ENCODE measurements around the gene TCHHL1. TPM values are rescaled to one million over a fixed set of nuclear protein-coding genes. Genes with fewer than 3 reads are reported as not detected.

TCHHL1 gene
- total RNA-seq, 1 experiment from 2014 or later = not detected

- no peak overlapping the region for H3K27ac Mint-ChIP-seq
- peaks cover 50% of the 10 kb centered on the region for H3K9me3 Mint-ChIP-seq
- H3K36me3 Mint-ChIP-seq = 0 out of 2 replicates have a peak, but pooled peaks cover 6% of the 10 kb centered on the region
- TF ChIP-seq CDX4 (CRISPR knock-in tag; IDR thresholded peaks at IDR 0.05; ENCODE audit: borderline replicate concordance) (no peak), CREM (CRISPR knock-in tag; IDR thresholded peaks at IDR 0.05) (no peak), HMGXB4 (CRISPR knock-in tag; IDR thresholded peaks at IDR 0.05) (no peak), ZNF232 (CRISPR knock-in tag; IDR thresholded peaks at IDR 0.05) (no peak), RORB (CRISPR knock-in tag; IDR thresholded peaks at IDR 0.05) (no peak), NR3C1 (CRISPR knock-in tag; conservative IDR thresholded peaks at IDR 0.05; ENCODE audit: low read depth) (no peak), ZNF416 (CRISPR knock-in tag; IDR thresholded peaks at IDR 0.05) (no peak)
- POLR2A ChIA-PET = no interaction called here
- H3K4me3 Mint-ChIP-seq = no peak overlapping the region
- no peaks in the 10 kb centered on the region for H3K4me1 Mint-ChIP-seq
- no peak for DNase-seq (ENCODE audit: low spot score)
- CTCF ChIA-PET = no interaction called here
- no peak for ATAC-seq
- H3K27me3 Mint-ChIP-seq (ENCODE audit: low read depth) = peaks cover 20% of the 10 kb centered on the region
Observed at GRCh38 chr1:152078831-152079441, 9.9 kb downstream of the TCHHL1 start.

- H3K4me3 Mint-ChIP-seq = no peak overlapping the region
- peaks cover 15% of the 10 kb centered on the region for H3K4me1 Mint-ChIP-seq
- H3K27ac Mint-ChIP-seq = no peak overlapping the region
- DNase-seq (ENCODE audit: low spot score) = no peak
- ATAC-seq = no peak
- H3K9me3 Mint-ChIP-seq = peaks cover 50% of the 10 kb centered on the region
- ChIA-PET POLR2A (no interaction called here), CTCF (no interaction called here)
- peaks cover 10% of the 10 kb centered on the region for H3K27me3 Mint-ChIP-seq (ENCODE audit: low read depth)
- 0 out of 2 replicates have a peak, but pooled peaks cover 3% of the 10 kb centered on the region for H3K36me3 Mint-ChIP-seq
- no peak for TF ChIP-seq PRRX2 (CRISPR knock-in tag; IDR thresholded peaks at IDR 0.05)
- no peak for TF ChIP-seq E2F4 (CRISPR knock-in tag; IDR thresholded peaks at IDR 0.05; ENCODE audit: borderline replicate concordance, low read depth)
- TF ChIP-seq, protein P1, sequence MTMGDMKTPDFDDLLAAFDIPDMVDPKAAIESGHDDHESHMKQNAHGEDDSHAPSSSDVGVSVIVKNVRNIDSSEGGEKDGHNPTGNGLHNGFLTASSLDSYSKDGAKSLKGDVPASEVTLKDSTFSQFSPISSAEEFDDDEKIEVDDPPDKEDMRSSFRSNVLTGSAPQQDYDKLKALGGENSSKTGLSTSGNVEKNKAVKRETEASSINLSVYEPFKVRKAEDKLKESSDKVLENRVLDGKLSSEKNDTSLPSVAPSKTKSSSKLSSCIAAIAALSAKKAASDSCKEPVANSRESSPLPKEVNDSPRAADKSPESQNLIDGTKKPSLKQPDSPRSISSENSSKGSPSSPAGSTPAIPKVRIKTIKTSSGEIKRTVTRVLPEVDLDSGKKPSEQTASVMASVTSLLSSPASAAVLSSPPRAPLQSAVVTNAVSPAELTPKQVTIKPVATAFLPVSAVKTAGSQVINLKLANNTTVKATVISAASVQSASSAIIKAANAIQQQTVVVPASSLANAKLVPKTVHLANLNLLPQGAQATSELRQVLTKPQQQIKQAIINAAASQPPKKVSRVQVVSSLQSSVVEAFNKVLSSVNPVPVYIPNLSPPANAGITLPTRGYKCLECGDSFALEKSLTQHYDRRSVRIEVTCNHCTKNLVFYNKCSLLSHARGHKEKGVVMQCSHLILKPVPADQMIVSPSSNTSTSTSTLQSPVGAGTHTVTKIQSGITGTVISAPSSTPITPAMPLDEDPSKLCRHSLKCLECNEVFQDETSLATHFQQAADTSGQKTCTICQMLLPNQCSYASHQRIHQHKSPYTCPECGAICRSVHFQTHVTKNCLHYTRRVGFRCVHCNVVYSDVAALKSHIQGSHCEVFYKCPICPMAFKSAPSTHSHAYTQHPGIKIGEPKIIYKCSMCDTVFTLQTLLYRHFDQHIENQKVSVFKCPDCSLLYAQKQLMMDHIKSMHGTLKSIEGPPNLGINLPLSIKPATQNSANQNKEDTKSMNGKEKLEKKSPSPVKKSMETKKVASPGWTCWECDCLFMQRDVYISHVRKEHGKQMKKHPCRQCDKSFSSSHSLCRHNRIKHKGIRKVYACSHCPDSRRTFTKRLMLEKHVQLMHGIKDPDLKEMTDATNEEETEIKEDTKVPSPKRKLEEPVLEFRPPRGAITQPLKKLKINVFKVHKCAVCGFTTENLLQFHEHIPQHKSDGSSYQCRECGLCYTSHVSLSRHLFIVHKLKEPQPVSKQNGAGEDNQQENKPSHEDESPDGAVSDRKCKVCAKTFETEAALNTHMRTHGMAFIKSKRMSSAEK (CRISPR knock-in tag; IDR thresholded peaks at IDR 0.05; ENCODE audit: borderline replicate concordance) = no peak
- no peak for TF ChIP-seq TCF7 (CRISPR knock-in tag; IDR thresholded peaks at IDR 0.05; ENCODE audit: low read depth)
- TF ChIP-seq STAT6 (CRISPR knock-in tag; conservative IDR thresholded peaks at IDR 0.05; ENCODE audit: low read depth) = no peak
- no peak for TF ChIP-seq CBFB (CRISPR knock-in tag; IDR thresholded peaks at IDR 0.05; ENCODE audit: low read depth)
- TF ChIP-seq ZNF416 (CRISPR knock-in tag; IDR thresholded peaks at IDR 0.05) = no peak
- TF ChIP-seq CREM (CRISPR knock-in tag; IDR thresholded peaks at IDR 0.05) = no peak
- TF ChIP-seq ARID4B (CRISPR knock-in tag; IDR thresholded peaks at IDR 0.05; ENCODE audit: borderline replicate concordance) = no peak
- TF ChIP-seq ESRRA (CRISPR knock-in tag; IDR thresholded peaks at IDR 0.05; ENCODE audit: borderline replicate concordance) = no peak
- TF ChIP-seq SOX15 (CRISPR knock-in tag; IDR thresholded peaks at IDR 0.05) = no peak
- no peak for TF ChIP-seq HMGA2 (CRISPR knock-in tag; IDR thresholded peaks at IDR 0.05)
- no peak for TF ChIP-seq PREB (CRISPR knock-in tag; IDR thresholded peaks at IDR 0.05; ENCODE audit: borderline replicate concordance)
Observed at GRCh38 chr1:152072311-152072710, 16.6 kb downstream of the TCHHL1 start.

Measured in WTC11 (cell line).